Spleen (tissue), 7 donors: ENCODE data around the gene TPSD1.

ENCODE experiments used
- POLR2A ChIP-seq, 3 donors: fragments of 450-650 bp; IDR thresholded peaks; one replicate each; pipeline ENCODE4 v1.5.1; 2017; ENCODE audit warnings: antibody characterized with exemption in 3 of 3, mild to moderate bottlenecking in 1 of 3
- POLR2AphosphoS5 ChIP-seq, 3 donors: sonication (generic); formaldehyde crosslinking; IDR thresholded peaks; one replicate each; pipeline ENCODE4 v1.5.1; 2017; ENCODE audit warnings: antibody characterized with exemption in 3 of 3
- TF ChIP-seq, protein P1 (sequence below), 11 experiments: fragments of 200-600 bp in 7 of 11; fragments of 450-650 bp in 4 of 11; sonication (generic) in 4 of 11; IDR thresholded peaks in 8 of 11; conservative IDR thresholded peaks in 3 of 11; 1 replicate in 7 of 11; 2 replicates in 4 of 11; pipeline versions ENCODE4 v1.4.0 to v1.8.0; 2016 to 2021; ENCODE audit warnings: antibody characterized with exemption in 11 of 11, inconsistent platforms in 4 of 11, mild to moderate bottlenecking in 1 of 11
- donor health status: DM: no; HTN: no; CAD: no; lungs with moderate emphysema.
- donor health status: DM: no; HTN: no; CAD: no.
- donor health status: DM: no; HTN: no; CAD: no.

DNA sequence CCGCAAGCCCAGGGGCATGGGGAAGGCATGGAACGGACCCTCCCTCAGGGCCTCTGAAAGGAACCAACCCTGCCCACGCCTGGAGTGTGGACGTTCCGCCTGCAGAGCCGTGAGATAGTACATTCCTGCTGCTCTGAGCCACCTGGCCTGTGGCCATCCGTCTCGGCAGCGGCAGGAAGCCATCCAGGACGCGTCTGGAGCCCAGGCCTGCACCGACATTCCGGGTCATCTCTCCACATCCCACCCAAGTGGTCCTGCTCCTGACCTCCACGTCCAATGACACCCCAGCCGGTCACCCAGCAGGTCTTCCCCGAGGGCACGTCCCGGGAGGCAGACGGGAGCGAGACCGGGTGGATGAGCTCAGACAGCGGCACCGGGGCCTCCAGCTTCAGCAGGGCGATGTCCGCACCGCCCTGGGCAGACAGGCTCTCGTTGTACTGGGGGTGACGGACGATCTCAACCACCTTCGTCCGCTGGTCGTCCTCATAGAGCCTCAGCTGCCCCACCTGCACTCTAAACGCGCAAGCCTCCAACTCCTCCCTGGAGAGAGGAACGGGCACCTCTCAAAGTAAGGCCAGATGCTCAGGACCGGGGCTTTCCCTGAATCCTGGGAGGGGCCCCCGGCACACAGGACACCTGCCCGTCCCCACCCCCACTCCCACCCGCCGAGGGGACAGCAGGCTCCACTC is 32.3 kb downstream of the TPSD1 start:
- TF ChIP-seq, protein P1, sequence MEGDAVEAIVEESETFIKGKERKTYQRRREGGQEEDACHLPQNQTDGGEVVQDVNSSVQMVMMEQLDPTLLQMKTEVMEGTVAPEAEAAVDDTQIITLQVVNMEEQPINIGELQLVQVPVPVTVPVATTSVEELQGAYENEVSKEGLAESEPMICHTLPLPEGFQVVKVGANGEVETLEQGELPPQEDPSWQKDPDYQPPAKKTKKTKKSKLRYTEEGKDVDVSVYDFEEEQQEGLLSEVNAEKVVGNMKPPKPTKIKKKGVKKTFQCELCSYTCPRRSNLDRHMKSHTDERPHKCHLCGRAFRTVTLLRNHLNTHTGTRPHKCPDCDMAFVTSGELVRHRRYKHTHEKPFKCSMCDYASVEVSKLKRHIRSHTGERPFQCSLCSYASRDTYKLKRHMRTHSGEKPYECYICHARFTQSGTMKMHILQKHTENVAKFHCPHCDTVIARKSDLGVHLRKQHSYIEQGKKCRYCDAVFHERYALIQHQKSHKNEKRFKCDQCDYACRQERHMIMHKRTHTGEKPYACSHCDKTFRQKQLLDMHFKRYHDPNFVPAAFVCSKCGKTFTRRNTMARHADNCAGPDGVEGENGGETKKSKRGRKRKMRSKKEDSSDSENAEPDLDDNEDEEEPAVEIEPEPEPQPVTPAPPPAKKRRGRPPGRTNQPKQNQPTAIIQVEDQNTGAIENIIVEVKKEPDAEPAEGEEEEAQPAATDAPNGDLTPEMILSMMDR (IDR thresholded peaks at IDR 0.05 in 8 of 11, conservative IDR thresholded peaks at IDR 0.05 in 3 of 11): no peak
- TF ChIP-seq POLR2A (IDR thresholded peaks at IDR 0.05): no peak
- no peak for TF ChIP-seq POLR2AphosphoS5 (IDR thresholded peaks at IDR 0.05)
